ENCODE results near the gene CD300LF. TPM values are rescaled to one million over a fixed set of nuclear protein-coding genes. Genes with fewer than 3 reads are reported as not detected.

The CD300LF gene
- polyA plus RNA-seq, 4 donors = 1.6 to 5.7 (median 2.4) TPM

- no peak for DNase-seq
- peaks cover 0 to 2% (median 0%) of the 10 kb centered on the region in 3 donors for H3K27me3 ChIP-seq (ENCODE audit: control insufficient read depth in 3 of 3, insufficient read depth in 3 of 3, low read length in 3 of 3)
- H3K27ac ChIP-seq (ENCODE audit: low read depth in 1 of 3, low read length in 2 of 3) = no peak overlapping the region
- no peak overlapping the region for H3K4me3 ChIP-seq (ENCODE audit: low read depth in 1 of 3, low read length in 3 of 3)
- H3K9me3 ChIP-seq (ENCODE audit: control insufficient read depth in 2 of 2, insufficient read depth in 1 of 2, low read depth in 1 of 2, low read length in 1 of 2) = no peaks in the 10 kb centered on the region
- no peaks in the 10 kb centered on the region for H3K36me3 ChIP-seq (ENCODE audit: control insufficient read depth in 3 of 3, insufficient read depth in 2 of 3, low read depth in 1 of 3, low read length in 3 of 3)
- FAIRE-seq = no peak
- WGBS, 3 donors = 29 to 56% (median 48%) methylated on average over 2 of the region's 2 CpGs
- H3K4me1 ChIP-seq (ENCODE audit: control insufficient read depth in 3 of 3, insufficient read depth in 2 of 3, low read depth in 1 of 3, low read length in 2 of 3) = no peaks in the 10 kb centered on the region
These were observed 9.4 kb downstream of the CD300LF start for GRCh38 chr17:74703311-74703710.

GRCh38 chr17:74702116-74702871, 10.4 kb downstream of the CD300LF start:
- DNase-seq = no peak
- 70 to 75% (median 73%) methylated on average over 9 of the region's 9 CpGs for WGBS, 3 donors
- no peak overlapping the region for H3K4me3 ChIP-seq (ENCODE audit: low read depth in 1 of 3, low read length in 3 of 3)

GRCh38 chr17:74699236-74699635, 13.5 kb downstream of the CD300LF start:
- H3K27ac ChIP-seq (ENCODE audit: low read depth in 1 of 3, low read length in 2 of 3) = no peak overlapping the region
- H3K4me3 ChIP-seq (ENCODE audit: low read depth in 1 of 3, low read length in 3 of 3) = no peak overlapping the region
- no peaks in the 10 kb centered on the region for H3K4me1 ChIP-seq (ENCODE audit: control insufficient read depth in 3 of 3, insufficient read depth in 2 of 3, low read depth in 1 of 3, low read length in 2 of 3)
- WGBS, 3 donors = 70 to 74% (median 73%) methylated on average over 9 of the region's 9 CpGs
- DNase-seq (no peak), FAIRE-seq (no peak)
- H3K27me3 ChIP-seq (ENCODE audit: control insufficient read depth in 3 of 3, insufficient read depth in 3 of 3, low read length in 3 of 3) = peaks cover 0 to 5% (median 0%) of the 10 kb centered on the region in 3 donors
- no peaks in the 10 kb centered on the region for H3K9me3 ChIP-seq (ENCODE audit: control insufficient read depth in 2 of 2, insufficient read depth in 1 of 2, low read depth in 1 of 2, low read length in 1 of 2)
- no peaks in the 10 kb centered on the region for H3K36me3 ChIP-seq (ENCODE audit: control insufficient read depth in 3 of 3, insufficient read depth in 2 of 3, low read depth in 1 of 3, low read length in 3 of 3)

More at GRCh38 chr17:74702116-74702871, 10.4 kb downstream of the CD300LF start:
- no peaks in the 10 kb centered on the region for H3K4me1 ChIP-seq (ENCODE audit: control insufficient read depth in 3 of 3, insufficient read depth in 2 of 3, low read depth in 1 of 3, low read length in 2 of 3)
- no peaks in the 10 kb centered on the region for H3K36me3 ChIP-seq (ENCODE audit: control insufficient read depth in 3 of 3, insufficient read depth in 2 of 3, low read depth in 1 of 3, low read length in 3 of 3)
- H3K9me3 ChIP-seq (ENCODE audit: control insufficient read depth in 2 of 2, insufficient read depth in 1 of 2, low read depth in 1 of 2, low read length in 1 of 2) = no peaks in the 10 kb centered on the region
- H3K27me3 ChIP-seq (ENCODE audit: control insufficient read depth in 3 of 3, insufficient read depth in 3 of 3, low read length in 3 of 3) = peaks cover 0 to 2% (median 0%) of the 10 kb centered on the region in 3 donors
- no peak for FAIRE-seq
- H3K27ac ChIP-seq (ENCODE audit: low read depth in 1 of 3, low read length in 2 of 3) = no peak overlapping the region

DNA sequence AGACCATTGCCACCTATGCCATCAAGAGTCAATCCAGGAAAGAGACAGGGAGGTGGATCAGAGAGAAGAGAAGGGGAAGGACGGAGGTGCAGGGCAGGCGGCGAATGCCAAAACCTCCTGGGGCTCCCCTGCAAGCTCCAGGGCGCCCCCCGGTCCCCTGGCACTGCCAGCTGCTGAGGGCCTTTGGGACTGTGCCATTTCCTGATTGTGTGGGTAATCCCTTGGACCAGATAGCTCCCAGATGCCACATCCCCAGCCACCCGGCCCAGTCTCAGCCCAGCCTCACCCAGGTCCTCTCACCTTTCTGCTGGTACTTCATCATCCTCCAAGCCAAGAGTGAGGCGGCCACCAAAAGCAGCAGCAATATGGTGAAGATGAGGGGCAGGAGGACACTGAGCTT, 14.7 kb downstream of the CD300LF start:
- whole genome bisulfite sequencing, 3 donors = 66 to 89% (median 76%) methylated on average over 7 of the region's 7 CpGs
- DNase-seq (no peak), FAIRE-seq (no peak)

GRCh38 chr17:74697515-74697914, 15.2 kb downstream of the CD300LF start:
- WGBS, 3 donors = 77 to 81% (median 80%) methylated on average over 2 of the region's 2 CpGs

More for the DNA sequence above, 14.7 kb downstream of the CD300LF start:
- no peaks in the 10 kb centered on the region for H3K36me3 ChIP-seq (ENCODE audit: control insufficient read depth in 3 of 3, insufficient read depth in 2 of 3, low read depth in 1 of 3, low read length in 3 of 3)
- peaks cover 0 to 5% (median 0%) of the 10 kb centered on the region in 3 donors for H3K27me3 ChIP-seq (ENCODE audit: control insufficient read depth in 3 of 3, insufficient read depth in 3 of 3, low read length in 3 of 3)
- no peaks in the 10 kb centered on the region for H3K9me3 ChIP-seq (ENCODE audit: control insufficient read depth in 2 of 2, insufficient read depth in 1 of 2, low read depth in 1 of 2, low read length in 1 of 2)
- no peak overlapping the region for H3K4me3 ChIP-seq (ENCODE audit: low read depth in 1 of 3, low read length in 3 of 3)
- no peaks in the 10 kb centered on the region for H3K4me1 ChIP-seq (ENCODE audit: control insufficient read depth in 3 of 3, insufficient read depth in 2 of 3, low read depth in 1 of 3, low read length in 2 of 3)
- no peak overlapping the region for H3K27ac ChIP-seq (ENCODE audit: low read depth in 1 of 3, low read length in 2 of 3)

GRCh38 chr17:74695629-74696028, 17.1 kb downstream of the CD300LF start:
- no peaks in the 10 kb centered on the region for H3K4me1 ChIP-seq (ENCODE audit: control insufficient read depth in 3 of 3, insufficient read depth in 2 of 3, low read depth in 1 of 3, low read length in 2 of 3)
- 78 to 86% (median 83%) methylated on average over 11 of the region's 11 CpGs for WGBS, 3 donors
- peaks cover 0 to 7% (median 0%) of the 10 kb centered on the region in 3 donors for H3K27me3 ChIP-seq (ENCODE audit: control insufficient read depth in 3 of 3, insufficient read depth in 3 of 3, low read length in 3 of 3)
- DNase-seq (no peak), FAIRE-seq (no peak)
- no peaks in the 10 kb centered on the region for H3K36me3 ChIP-seq (ENCODE audit: control insufficient read depth in 3 of 3, insufficient read depth in 2 of 3, low read depth in 1 of 3, low read length in 3 of 3)
- no peak overlapping the region for H3K27ac ChIP-seq (ENCODE audit: low read depth in 1 of 3, low read length in 2 of 3)
- H3K9me3 ChIP-seq (ENCODE audit: control insufficient read depth in 2 of 2, insufficient read depth in 1 of 2, low read depth in 1 of 2, low read length in 1 of 2) = no peaks in the 10 kb centered on the region
- no peak overlapping the region for H3K4me3 ChIP-seq (ENCODE audit: low read depth in 1 of 3, low read length in 3 of 3)

More at GRCh38 chr17:74697515-74697914, 15.2 kb downstream of the CD300LF start:
- Histone ChIP-seq H3K27me3 (ENCODE audit: control insufficient read depth in 3 of 3, insufficient read depth in 3 of 3, low read length in 3 of 3) (peaks cover 0 to 5% (median 0%) of the 10 kb centered on the region in 3 donors), H3K36me3 (ENCODE audit: control insufficient read depth in 3 of 3, insufficient read depth in 2 of 3, low read depth in 1 of 3, low read length in 3 of 3) (no peaks in the 10 kb centered on the region), H3K4me1 (ENCODE audit: control insufficient read depth in 3 of 3, insufficient read depth in 2 of 3, low read depth in 1 of 3, low read length in 2 of 3) (no peaks in the 10 kb centered on the region), H3K27ac (ENCODE audit: low read depth in 1 of 3, low read length in 2 of 3) (no peak overlapping the region), H3K9me3 (ENCODE audit: control insufficient read depth in 2 of 2, insufficient read depth in 1 of 2, low read depth in 1 of 2, low read length in 1 of 2) (no peaks in the 10 kb centered on the region), H3K4me3 (ENCODE audit: low read depth in 1 of 3, low read length in 3 of 3) (no peak overlapping the region)
- DNase-seq (no peak), FAIRE-seq (no peak)

DNA sequence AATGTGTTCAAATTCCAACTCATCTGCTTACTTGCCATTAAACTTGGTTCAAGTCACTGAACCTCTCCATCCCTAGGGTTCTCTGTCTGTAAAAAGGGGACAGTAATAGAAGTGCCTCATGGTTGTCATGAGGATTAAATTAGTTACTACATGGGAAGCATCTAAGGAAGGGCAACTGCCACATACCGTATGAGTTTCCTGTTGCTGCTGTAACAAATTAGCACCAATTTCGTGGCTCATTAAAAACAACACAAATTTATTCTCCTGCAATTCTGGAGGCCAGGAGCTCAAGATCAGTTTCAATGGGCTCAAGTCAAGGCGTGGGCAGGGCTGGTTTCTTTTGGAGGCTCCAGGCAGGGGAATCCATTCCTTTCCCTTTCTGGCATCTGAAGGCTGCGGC, 18.6 kb downstream of the CD300LF start:
- no peaks in the 10 kb centered on the region for H3K4me1 ChIP-seq (ENCODE audit: control insufficient read depth in 3 of 3, insufficient read depth in 2 of 3, low read depth in 1 of 3, low read length in 2 of 3)
- DNase-seq (no peak), FAIRE-seq (no peak)
- WGBS, 3 donors = 78 to 88% (median 87%) methylated on average over 4 of the region's 4 CpGs
- no peak overlapping the region for H3K27ac ChIP-seq (ENCODE audit: low read depth in 1 of 3, low read length in 2 of 3)
- no peak overlapping the region for H3K4me3 ChIP-seq (ENCODE audit: low read depth in 1 of 3, low read length in 3 of 3)
- H3K36me3 ChIP-seq (ENCODE audit: control insufficient read depth in 3 of 3, insufficient read depth in 2 of 3, low read depth in 1 of 3, low read length in 3 of 3) = no peaks in the 10 kb centered on the region
- peaks cover 0 to 8% (median 0%) of the 10 kb centered on the region in 3 donors for H3K27me3 ChIP-seq (ENCODE audit: control insufficient read depth in 3 of 3, insufficient read depth in 3 of 3, low read length in 3 of 3)
- no peaks in the 10 kb centered on the region for H3K9me3 ChIP-seq (ENCODE audit: control insufficient read depth in 2 of 2, insufficient read depth in 1 of 2, low read depth in 1 of 2, low read length in 1 of 2)

- Histone ChIP-seq H3K9me3 (ENCODE audit: control insufficient read depth in 2 of 2, insufficient read depth in 1 of 2, low read depth in 1 of 2, low read length in 1 of 2) (no peaks in the 10 kb centered on the region), H3K27me3 (ENCODE audit: control insufficient read depth in 3 of 3, insufficient read depth in 3 of 3, low read length in 3 of 3) (peaks cover 0 to 7% (median 0%) of the 10 kb centered on the region in 3 donors), H3K4me3 (ENCODE audit: low read depth in 1 of 3, low read length in 3 of 3) (no peak overlapping the region), H3K4me1 (ENCODE audit: control insufficient read depth in 3 of 3, insufficient read depth in 2 of 3, low read depth in 1 of 3, low read length in 2 of 3) (no peaks in the 10 kb centered on the region), H3K36me3 (ENCODE audit: control insufficient read depth in 3 of 3, insufficient read depth in 2 of 3, low read depth in 1 of 3, low read length in 3 of 3) (no peaks in the 10 kb centered on the region), H3K27ac (ENCODE audit: low read depth in 1 of 3, low read length in 2 of 3) (no peak overlapping the region)
- FAIRE-seq (no peak), DNase-seq (no peak)
- 52 to 77% (median 60%) methylated on average over 8 of the region's 8 CpGs for WGBS, 3 donors
These were observed 21.6 kb downstream of the CD300LF start for GRCh38 chr17:74691151-74691550.
